SU-DHL-6 (cell line): ENCODE data around the gene LRP1-AS.

ENCODE experiments used
- CTCF ChIP-seq: fragments of 200-600 bp; sonication (generic); IDR thresholded peaks from one replicate; pipeline ENCODE4 v1.5.1; 2017; ENCODE audit warnings: antibody characterized with exemption, mild to moderate bottlenecking, low read length, moderate library complexity; ENCODE audit not compliant: insufficient read depth, poor library complexity, severe bottlenecking
- EZH2phosphoT487 ChIP-seq: fragments of 200-600 bp; sonication (generic), shearing (Covaris generic); conservative IDR thresholded peaks from 2 replicates; pipeline ENCODE4 v1.6.1; 2018; ENCODE audit warnings: mild to moderate bottlenecking, antibody characterized with exemption, low read length, moderate library complexity, mixed read lengths

GRCh38 chr12:57173683-57174082 lies 26.3 kb upstream of the LRP1-AS start:
- TF ChIP-seq CTCF (no peak), EZH2phosphoT487 (no peak)
